NB4 (cell line): ENCODE results near the gene RAB25.

Experiments
- CTCF ChIP-seq: IDR thresholded peaks from one replicate; pipeline ENCODE4 v1.5.1; 2012; ENCODE audit warnings: low read depth, low read length
- MAX ChIP-seq: IDR thresholded peaks from 2 replicates; pipeline ENCODE4 v1.6.1; 2011; ENCODE audit warnings: low read depth, low read length
- MYC ChIP-seq: IDR thresholded peaks from 2 replicates; pipeline ENCODE4 v1.6.1; 2011; ENCODE audit warnings: low read depth, low read length
- POLR2A ChIP-seq: IDR thresholded peaks from 2 replicates; pipeline ENCODE4 v1.6.1; 2011; ENCODE audit warnings: mild to moderate bottlenecking; ENCODE audit not compliant: insufficient read length; ENCODE audit errors: extremely low read depth

GRCh38 chr1:156086256-156086662 is 25.3 kb downstream of the RAB25 start:
- TF ChIP-seq CTCF = no peak
- TF ChIP-seq POLR2A = no peak
- TF ChIP-seq MAX = no peak
- TF ChIP-seq MYC = no peak
